GM12878 (cell line): ENCODE data around the gene CLDN6. TPM values are rescaled to one million over a fixed set of nuclear protein-coding genes. Genes with fewer than 3 reads are reported as not detected.

Experiments
- ATAC-seq: fragments of 200-7000 bp; cut with Tn5 transposase; 3 replicates; pipeline ENCODE4 v1.9.1; 2020; ENCODE audit warnings: mild to moderate bottlenecking, moderate library complexity
- BruUV-seq: library from RNA; stranded (reverse); fragments of 400-500 nt; replicated peaks from 2 replicates; lab custom pipeline; 2021; lab: Mats Ljungman, UMichigan
- CTCF ChIA-PET: fragments of 300-600 bp; sonication (Branson Sonifier 250); formaldehyde crosslinking; extraction: SDS; loops from one replicate; lab custom pipeline; 2021; ENCODE audit warnings: inconsistent platforms; lab: Yijun Ruan, JAX
- POLR2A ChIA-PET: fragments of 350-600 bp; formaldehyde crosslinking; extraction: SDS; loops from one replicate; lab custom pipeline; 2021; ENCODE audit warnings: inconsistent platforms; lab: Charles Lee
- RAD21 ChIA-PET: fragments of 300-600 bp; sonication (Branson Sonifier 250); formaldehyde crosslinking; loops from one replicate; lab custom pipeline; 2023; ENCODE audit warnings: antibody characterized with exemption; ENCODE audit not compliant: unreplicated experiment; lab: Charles Lee
- SMC1A ChIA-PET: fragments of 300-600 bp; sonication (Branson Sonifier 250); formaldehyde crosslinking; loops from one replicate; lab custom pipeline; 2023; ENCODE audit not compliant: unreplicated experiment, uncharacterized antibody; lab: Charles Lee
- DNase-seq: peaks from one replicate; pipeline ENCODE4 v3.0.0-alpha.2; 2011; ENCODE audit warnings: low read depth, low spot score
- FAIRE-seq: peaks from 3 replicates; lab custom pipeline; 2011; peaks lifted over from hg19 to GRCh38; lab: Jason Lieb, UNC
- H2AFZ ChIP-seq: 2 replicates; pipeline ENCODE4 v1.6.0; 2011; ENCODE audit warnings: low read depth, low read length, control low read depth; ENCODE audit not compliant: control insufficient read depth
- H3K27ac ChIP-seq: 2 replicates; pipeline ENCODE4 v1.5.1; 2011; ENCODE audit warnings: control low read depth; ENCODE audit not compliant: control insufficient read depth, insufficient read depth
- H3K27me3 ChIP-seq, 2 experiments: replicated peaks in 1 of 2; 2 replicates each; pipeline versions ENCODE4 v1.6.0 to v1.6.1; 2011; ENCODE audit warnings: low read length in 1 of 2; ENCODE audit not compliant: control insufficient read depth in 2 of 2, insufficient read depth in 2 of 2
- H3K36me3 ChIP-seq, 2 experiments: 2 replicates each; pipeline ENCODE4 v1.5.1; 2011; ENCODE audit warnings: low read length in 1 of 2; ENCODE audit not compliant: control insufficient read depth in 2 of 2, insufficient read depth in 2 of 2
- H3K4me1 ChIP-seq: 2 replicates; pipeline ENCODE4 v1.6.1; 2011; ENCODE audit warnings: mild to moderate bottlenecking, low read length, moderate library complexity, mixed read lengths; ENCODE audit not compliant: control insufficient read depth, insufficient read depth
- H3K4me2 ChIP-seq: 2 replicates; pipeline ENCODE4 v1.6.0; 2011; ENCODE audit warnings: control low read depth; ENCODE audit not compliant: control insufficient read depth, insufficient read depth
- H3K4me3 ChIP-seq: fragments of 200-600 bp; sonication (generic); 2 replicates; pipeline ENCODE4 v1.5.1; 2016
- H3K79me2 ChIP-seq: 2 replicates; pipeline ENCODE4 v1.6.0; 2011; ENCODE audit warnings: low read length; ENCODE audit not compliant: control insufficient read depth, insufficient read depth
- H3K9ac ChIP-seq: 2 replicates; pipeline ENCODE4 v1.8.0; 2011; ENCODE audit warnings: low read length, control low read depth, mixed read lengths; ENCODE audit not compliant: control insufficient read depth, insufficient read depth
- H3K9me3 ChIP-seq: replicated peaks from 3 replicates; pipeline ENCODE4 v1.5.1; 2011; ENCODE audit warnings: mild to moderate bottlenecking, low read length; ENCODE audit not compliant: control insufficient read depth, insufficient read depth
- H4K20me1 ChIP-seq: 2 replicates; pipeline ENCODE4 v1.6.0; 2011; ENCODE audit not compliant: control insufficient read depth, insufficient read depth
- CHD1 ChIP-seq: IDR thresholded peaks from 2 replicates; pipeline ENCODE4 v1.6.1; 2012; ENCODE audit warnings: low read depth, low read length, improper control_type of control experiment
- CREM ChIP-seq: IDR thresholded peaks from 2 replicates; pipeline ENCODE4 v1.6.1; 2014; ENCODE audit warnings: antibody characterized with exemption, low read depth
- NR2C2 ChIP-seq: IDR thresholded peaks from 2 replicates; pipeline ENCODE4 v1.6.1; 2011; ENCODE audit warnings: borderline replicate concordance, low read depth; ENCODE audit not compliant: control insufficient read depth, insufficient read length
- WGBS: methylation state at CpG from one replicate; pipeline ENCODE4 v1.1.6; 2016; ENCODE audit warnings: low lambda C conversion rate; ENCODE audit not compliant: insufficient replicate concordance, insufficient coverage; ENCODE audit errors: missing lambda C conversion rate; 5-methylcytosine and 5-hydroxymethylcytosine counted together
- in situ Hi-C: fragments of 300-500 bp; cut with MboI; formaldehyde crosslinking; loops from 9 replicates; pipeline ENCODE4 v1.14.3; 2018; ENCODE audit warnings: mixed read lengths
- intact Hi-C: fragments of 100-400 bp; cut with micrococcal nuclease; formaldehyde crosslinking; loops from one replicate; pipeline ENCODE4 v1.14.2; 2022; ENCODE audit not compliant: unreplicated experiment
- polyA plus RNA-seq, 11 experiments: library from polyadenylated mRNA; depleted of rRNA in 4 of 11; unstranded in 6 of 11; stranded (reverse) in 5 of 11; fragments of >200 nt; fragmentation: Nextera tagmentation in 4 of 11; fragmentation: Illumina TruSeq in 1 of 11; extraction: Ambion mirVana in 4 of 11; extraction: Trizol in 1 of 11; gene quantifications; 1 replicate in 1 of 11; 2 replicates in 10 of 11; pipeline versions ENCODE4 v1.2.1 to v1.2.3, GENCODE V29; 2011 to 2016; ENCODE audit warnings: inconsistent platforms in 2 of 11, missing spikeins in 2 of 11, low read depth in 1 of 11
- total RNA-seq, 4 experiments: library from RNA; depleted of rRNA in 3 of 4; stranded (reverse); fragments of >200 nt in 3 of 4; fragmentation: Illumina TruSeq in 1 of 4; extraction: Trizol in 1 of 4; gene quantifications; 2 replicates each; pipeline versions ENCODE4 v1.2.1 to v1.2.3, GENCODE V29; 2013 to 2021
- TF ChIP-seq, protein P1 (sequence below): fragments of 450-650 bp; IDR thresholded peaks from 2 replicates; pipeline ENCODE4 v1.6.1; 2018; ENCODE audit warnings: mild to moderate bottlenecking, low read depth, moderate library complexity; ENCODE audit not compliant: partially characterized antibody
- TF ChIP-seq, protein P2 (sequence below): fragments of 450-650 bp; IDR thresholded peaks from 2 replicates; pipeline ENCODE4 v1.6.1; 2016; ENCODE audit warnings: mild to moderate bottlenecking, moderate library complexity, borderline replicate concordance

Gene CLDN6
- total and polyA plus RNA-seq, 10 of the 15 experiments (the other 5 are each of a cell fraction or from before 2014, with no cell fraction given), result 0.15 to 0.26 (median 0.23) TPM; not detected in 7

DNA sequence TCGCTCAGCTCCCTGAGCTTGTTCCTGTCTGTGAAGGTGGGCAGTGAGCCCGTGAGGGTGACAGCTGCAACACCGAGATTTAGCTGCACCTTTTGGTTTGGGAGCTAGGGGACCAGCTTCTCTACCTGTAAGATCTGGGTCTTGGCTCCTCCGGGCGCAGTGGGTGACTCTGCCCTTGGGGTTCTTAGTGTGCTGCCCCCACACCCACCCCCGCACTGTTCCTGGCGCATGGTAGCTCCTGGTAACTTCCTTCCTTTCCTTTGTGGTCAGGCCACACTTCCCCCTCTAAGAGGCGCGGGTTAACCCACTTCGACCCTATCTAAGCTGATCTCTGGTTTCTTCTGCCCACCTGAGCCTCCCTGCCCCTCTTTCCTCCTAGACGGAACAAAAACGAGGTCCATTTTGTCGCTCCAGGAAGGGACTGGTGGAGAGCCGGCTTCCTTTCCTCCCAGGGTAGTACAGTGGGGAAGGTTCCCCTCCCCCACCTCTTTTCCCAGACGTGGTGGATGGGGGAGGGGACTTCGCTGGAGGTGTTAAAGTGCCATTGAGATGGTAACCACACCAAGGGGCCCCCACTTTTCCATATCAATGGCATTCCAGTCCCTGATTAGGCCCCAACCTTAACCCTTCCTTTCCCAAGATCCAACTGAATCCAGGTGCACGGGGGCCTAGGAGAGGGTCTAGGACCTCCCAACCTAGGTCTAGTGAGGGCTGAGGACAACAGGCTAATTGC is 9.9 kb downstream of the CLDN6 start (continued):
- TF ChIP-seq, protein P1, sequence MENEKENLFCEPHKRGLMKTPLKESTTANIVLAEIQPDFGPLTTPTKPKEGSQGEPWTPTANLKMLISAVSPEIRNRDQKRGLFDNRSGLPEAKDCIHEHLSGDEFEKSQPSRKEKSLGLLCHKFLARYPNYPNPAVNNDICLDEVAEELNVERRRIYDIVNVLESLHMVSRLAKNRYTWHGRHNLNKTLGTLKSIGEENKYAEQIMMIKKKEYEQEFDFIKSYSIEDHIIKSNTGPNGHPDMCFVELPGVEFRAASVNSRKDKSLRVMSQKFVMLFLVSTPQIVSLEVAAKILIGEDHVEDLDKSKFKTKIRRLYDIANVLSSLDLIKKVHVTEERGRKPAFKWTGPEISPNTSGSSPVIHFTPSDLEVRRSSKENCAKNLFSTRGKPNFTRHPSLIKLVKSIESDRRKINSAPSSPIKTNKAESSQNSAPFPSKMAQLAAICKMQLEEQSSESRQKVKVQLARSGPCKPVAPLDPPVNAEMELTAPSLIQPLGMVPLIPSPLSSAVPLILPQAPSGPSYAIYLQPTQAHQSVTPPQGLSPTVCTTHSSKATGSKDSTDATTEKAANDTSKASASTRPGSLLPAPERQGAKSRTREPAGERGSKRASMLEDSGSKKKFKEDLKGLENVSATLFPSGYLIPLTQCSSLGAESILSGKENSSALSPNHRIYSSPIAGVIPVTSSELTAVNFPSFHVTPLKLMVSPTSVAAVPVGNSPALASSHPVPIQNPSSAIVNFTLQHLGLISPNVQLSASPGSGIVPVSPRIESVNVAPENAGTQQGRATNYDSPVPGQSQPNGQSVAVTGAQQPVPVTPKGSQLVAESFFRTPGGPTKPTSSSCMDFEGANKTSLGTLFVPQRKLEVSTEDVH, result no peak
- TF ChIP-seq CREM (no peak), NR2C2 (no peak)

DNA sequence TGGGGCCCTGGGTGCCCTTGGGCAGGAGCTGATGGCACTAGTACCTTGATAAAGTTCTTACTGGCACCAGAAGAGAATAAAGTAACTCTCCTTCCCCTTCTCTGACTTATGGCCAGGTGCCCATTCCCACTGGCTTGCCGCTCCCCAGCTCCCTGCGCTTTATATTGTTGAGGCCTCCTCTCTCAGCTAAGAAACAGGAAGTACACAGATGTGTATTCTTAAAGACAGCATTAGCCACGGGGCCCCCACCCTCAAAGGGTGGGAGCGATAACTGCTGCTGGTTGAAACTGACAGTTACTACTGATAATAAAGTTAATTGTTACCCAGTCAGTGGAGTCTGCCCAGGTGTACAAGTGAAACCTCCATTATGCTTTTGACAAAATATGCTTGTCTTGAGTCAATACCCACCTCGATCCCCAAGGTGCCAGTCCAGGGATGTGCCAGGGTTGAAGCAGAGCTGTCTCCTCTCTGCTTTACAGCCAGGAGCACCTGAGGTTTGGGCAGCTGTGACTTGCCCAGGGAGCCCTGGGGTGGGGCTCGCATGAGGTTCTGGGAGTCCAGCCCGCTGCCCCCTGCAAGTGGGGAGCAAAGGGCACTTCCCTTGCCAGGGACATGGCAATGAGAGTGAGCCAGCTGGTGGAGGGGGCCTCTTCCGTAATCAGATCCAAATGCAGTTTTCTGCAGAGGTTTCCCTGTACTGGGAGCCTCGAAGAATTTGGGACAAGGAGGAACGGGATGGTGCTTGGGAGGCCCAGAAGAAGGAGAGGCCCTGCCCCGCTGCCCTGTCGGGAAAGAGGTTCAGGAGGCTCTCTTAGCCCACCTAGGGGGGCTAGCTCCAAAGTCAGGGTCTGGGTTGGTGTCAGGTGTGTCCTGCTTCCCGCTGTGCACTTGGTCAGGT is 10.7 kb downstream of the CLDN6 start:
- Histone ChIP-seq H3K36me3 (no peaks in the 10 kb centered on the region), H3K27ac (no peak overlapping the region), H3K4me2 (peak overlapping the region; percentile 26; the same call in 1 of the 2 replicates), H4K20me1 (no peaks in the 10 kb centered on the region), H2AFZ (no peak overlapping the region; the same call in 1 of the 2 replicates), H3K4me1 (peaks cover 17% of the 10 kb centered on the region), H3K27me3 (peaks cover 0 to 17% of the 10 kb centered on the region in 2 experiments)
- CTCF ChIA-PET, result interaction anchor here (0.9 to 11.3 kb wide), 2 partner anchors 19 to 52 kb away, joined by 3 to 421 read pairs; partner anchors contain the start of genes CLDN6, HCFC1R1, THOC6 and TNFRSF12A
- no TSS peak for BruUV-seq
- no peak for DNase-seq
- TF ChIP-seq, protein P2, sequence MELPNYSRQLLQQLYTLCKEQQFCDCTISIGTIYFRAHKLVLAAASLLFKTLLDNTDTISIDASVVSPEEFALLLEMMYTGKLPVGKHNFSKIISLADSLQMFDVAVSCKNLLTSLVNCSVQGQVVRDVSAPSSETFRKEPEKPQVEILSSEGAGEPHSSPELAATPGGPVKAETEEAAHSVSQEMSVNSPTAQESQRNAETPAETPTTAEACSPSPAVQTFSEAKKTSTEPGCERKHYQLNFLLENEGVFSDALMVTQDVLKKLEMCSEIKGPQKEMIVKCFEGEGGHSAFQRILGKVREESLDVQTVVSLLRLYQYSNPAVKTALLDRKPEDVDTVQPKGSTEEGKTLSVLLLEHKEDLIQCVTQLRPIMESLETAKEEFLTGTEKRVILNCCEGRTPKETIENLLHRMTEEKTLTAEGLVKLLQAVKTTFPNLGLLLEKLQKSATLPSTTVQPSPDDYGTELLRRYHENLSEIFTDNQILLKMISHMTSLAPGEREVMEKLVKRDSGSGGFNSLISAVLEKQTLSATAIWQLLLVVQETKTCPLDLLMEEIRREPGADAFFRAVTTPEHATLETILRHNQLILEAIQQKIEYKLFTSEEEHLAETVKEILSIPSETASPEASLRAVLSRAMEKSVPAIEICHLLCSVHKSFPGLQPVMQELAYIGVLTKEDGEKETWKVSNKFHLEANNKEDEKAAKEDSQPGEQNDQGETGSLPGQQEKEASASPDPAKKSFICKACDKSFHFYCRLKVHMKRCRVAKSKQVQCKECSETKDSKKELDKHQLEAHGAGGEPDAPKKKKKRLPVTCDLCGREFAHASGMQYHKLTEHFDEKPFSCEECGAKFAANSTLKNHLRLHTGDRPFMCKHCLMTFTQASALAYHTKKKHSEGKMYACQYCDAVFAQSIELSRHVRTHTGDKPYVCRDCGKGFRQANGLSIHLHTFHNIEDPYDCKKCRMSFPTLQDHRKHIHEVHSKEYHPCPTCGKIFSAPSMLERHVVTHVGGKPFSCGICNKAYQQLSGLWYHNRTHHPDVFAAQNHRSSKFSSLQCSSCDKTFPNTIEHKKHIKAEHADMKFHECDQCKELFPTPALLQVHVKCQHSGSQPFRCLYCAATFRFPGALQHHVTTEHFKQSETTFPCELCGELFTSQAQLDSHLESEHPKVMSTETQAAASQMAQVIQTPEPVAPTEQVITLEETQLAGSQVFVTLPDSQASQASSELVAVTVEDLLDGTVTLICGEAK, result peak; percentile 67; the same call in 1 of the 2 replicates
- no peak for TF ChIP-seq CHD1
- TF ChIP-seq, all 136 proteins: peak for 1
- intact Hi-C loops, result no loop called here
- ChIA-PET RAD21 (interaction anchor here (1.5 to 2.1 kb wide), 2 partner anchors 15 to 21 kb away, joined by 7 to 8 read pairs; no protein-coding TSS in a partner anchor), SMC1A (interaction anchor here (7.2 kb wide), 1 partner anchor 19 kb away, joined by 91 read pairs; the partner anchor contains the start of genes HCFC1R1 and THOC6), POLR2A (interaction anchor here (0.6 to 2.1 kb wide), 4 partner anchors 12 to 25 kb away, joined by 3 to 5 read pairs (median 4); partner anchors contain the start of gene TNFRSF12A)
- no peaks in the 10 kb centered on the region for H3K9me3 ChIP-seq
- H3K79me2 ChIP-seq, result no peaks in the 10 kb centered on the region
- WGBS, result 28% methylated on average over 13 of the region's 13 CpGs
- in situ Hi-C loops, result no loop called here
- no peak overlapping the region for H3K4me3 ChIP-seq
- FAIRE-seq, result peak; percentile 41
- no peak for ATAC-seq
- H3K9ac ChIP-seq, result no peak overlapping the region
